PC-9 (cell line): ENCODE results near the gene RPP25. TPM values are rescaled to one million over a fixed set of nuclear protein-coding genes. Genes with fewer than 3 reads are reported as not detected.

Source experiments
- BruUV-seq: library from RNA; stranded (reverse); fragments of 400-500 nt; replicated peaks from 2 replicates; lab custom pipeline; 2021; lab: Mats Ljungman, UMichigan
- CTCF ChIA-PET: fragments of 300-600 bp; sonication (Branson Sonifier 250); formaldehyde crosslinking; loops from one replicate; lab custom pipeline; 2022; ENCODE audit warnings: antibody characterized with exemption; lab: Charles Lee
- POLR2A ChIA-PET: fragments of 300-600 bp; sonication (Branson Sonifier 250); formaldehyde crosslinking; loops from one replicate; lab custom pipeline; 2022; ENCODE audit warnings: antibody characterized with exemption; ENCODE audit not compliant: unreplicated experiment; lab: Charles Lee
- DNase-seq, 2 experiments: peaks; one replicate each; pipeline versions ENCODE4 v3.0.0 to v3.0.0-alpha.2; 2015 to 2022; ENCODE audit warnings: mixed read lengths in 1 of 2
- H2AFZ ChIP-seq: fragments of 200-600 bp; sonication (generic); 2 replicates; pipeline ENCODE4 v1.8.1; 2017; ENCODE audit warnings: antibody characterized with exemption
- H3F3A ChIP-seq: fragments of 200-600 bp; sonication (generic); 2 replicates; pipeline ENCODE4 v1.8.1; 2017; ENCODE audit warnings: antibody characterized with exemption, mild to moderate bottlenecking, low read depth; ENCODE audit not compliant: insufficient read depth
- H3K27ac ChIP-seq: fragments of 200-600 bp; sonication (generic); 2 replicates; pipeline ENCODE4 v1.6.1; 2016; ENCODE audit warnings: mixed run types
- H3K27me3 ChIP-seq: fragments of 200-600 bp; sonication (generic); 2 replicates; pipeline ENCODE4 v1.6.1; 2016; ENCODE audit warnings: low read depth, mixed run types; ENCODE audit not compliant: insufficient read depth
- H3K36me3 ChIP-seq: fragments of 200-600 bp; sonication (generic); 2 replicates; pipeline ENCODE4 v1.6.1; 2016; ENCODE audit warnings: low read depth, mixed run types
- H3K4me1 ChIP-seq: fragments of 200-600 bp; sonication (generic); replicated peaks from 2 replicates; pipeline ENCODE4 v1.6.1; 2016; ENCODE audit warnings: mixed run types; ENCODE audit not compliant: insufficient read depth
- H3K4me2 ChIP-seq: fragments of 200-600 bp; sonication (generic); 2 replicates; pipeline ENCODE4 v1.6.1; 2017; ENCODE audit warnings: mixed run types
- H3K4me3 ChIP-seq: fragments of 200-600 bp; sonication (generic); 2 replicates; pipeline ENCODE4 v1.6.1; 2016; ENCODE audit warnings: mixed run types
- H3K79me2 ChIP-seq: fragments of 200-600 bp; sonication (generic); 2 replicates; pipeline ENCODE4 v1.6.1; 2017; ENCODE audit warnings: low read depth, mixed run types
- H3K9me2 ChIP-seq: fragments of 200-600 bp; sonication (generic); 2 replicates; pipeline ENCODE4 v1.8.1; 2017; ENCODE audit warnings: mild to moderate bottlenecking; ENCODE audit not compliant: insufficient read depth
- H3K9me3 ChIP-seq: fragments of 200-600 bp; sonication (generic); 2 replicates; pipeline ENCODE4 v1.8.1; 2016; ENCODE audit warnings: low read depth; ENCODE audit not compliant: insufficient read depth
- H4K20me1 ChIP-seq: fragments of 200-600 bp; sonication (generic); 2 replicates; pipeline ENCODE4 v1.8.1; 2017; ENCODE audit not compliant: insufficient read depth
- CTCF ChIP-seq: fragments of 200-600 bp; sonication (generic); conservative IDR thresholded peaks from 2 replicates; pipeline ENCODE4 v1.6.1; 2017; ENCODE audit warnings: mixed run types, antibody characterized with exemption, mild to moderate bottlenecking, moderate library complexity
- EZH2 ChIP-seq: fragments of 200-600 bp; sonication (generic); IDR thresholded peaks from 2 replicates; pipeline ENCODE4 v1.8.0; 2017; ENCODE audit warnings: antibody characterized with exemption, low read depth
- intact Hi-C: fragments of 100-400 bp; cut with micrococcal nuclease; formaldehyde crosslinking; loops from one replicate; pipeline ENCODE4 v1.10.0; 2022; ENCODE audit not compliant: unreplicated experiment
- total RNA-seq: library from RNA; stranded (reverse); gene quantifications from 2 replicates; pipeline ENCODE4 v1.2.3, GENCODE V29; 2021

Gene RPP25
- total RNA-seq, 1 experiment from 2014 or later: 14.9 TPM

GRCh38 chr15:74995182-74995778, 38.7 kb upstream of the RPP25 start, which contains the start of gene SCAMP5:
SCAMP5 (plus strand) TSS chr15:74995563; CDS start chr15:75011840, 16,277 bp downstream.
- CTCF ChIA-PET: interaction anchor here (0.5 kb wide), 1 partner anchor 343 kb away, joined by 4 read pairs; no protein-coding TSS in a partner anchor
- no TSS peak for BruUV-seq
- Histone ChIP-seq H3F3A (no peaks in the 10 kb centered on the region), H4K20me1 (no peaks in the 10 kb centered on the region), H3K36me3 (no peaks in the 10 kb centered on the region), H3K27me3 (peaks cover 20% of the 10 kb centered on the region), H3K79me2 (peaks cover 10% of the 10 kb centered on the region), H3K9me2 (no peaks in the 10 kb centered on the region), H3K9me3 (no peaks in the 10 kb centered on the region), H2AFZ (peak within 1 kb of the TSS; percentile 90), H3K4me1 (peaks cover 8% of the 10 kb centered on the region), H3K4me2 (peak within 1 kb of the TSS; percentile 95), H3K27ac (no peak within 1 kb of the TSS), H3K4me3 (peak within 1 kb of the TSS; percentile 99)
- no peak for TF ChIP-seq EZH2
- no peak for TF ChIP-seq CTCF
- intact Hi-C loops: no loop called here
- POLR2A ChIA-PET: interaction anchor here (0.6 to 0.7 kb wide), 3 partner anchors 28 to 276 kb away, joined by 3 to 6 read pairs (median 3); partner anchors contain the start of gene PPCDC
- DNase-seq: peak; percentile 84 to 91

GRCh38 chr15:74994685-74995084, 38.1 kb upstream of the RPP25 start:
- Histone ChIP-seq H3K9me2 (no peaks in the 10 kb centered on the region), H3K27me3 (peaks cover 21% of the 10 kb centered on the region), H3K4me2 (peak overlapping the region; percentile 95), H3K79me2 (peaks cover 10% of the 10 kb centered on the region), H3K9me3 (no peaks in the 10 kb centered on the region), H3F3A (no peaks in the 10 kb centered on the region), H4K20me1 (no peaks in the 10 kb centered on the region), H3K27ac (no peak overlapping the region), H3K4me3 (peak overlapping the region; percentile 99; the same call in 1 of the 2 replicates), H2AFZ (peak overlapping the region; percentile 44; the same call in 1 of the 2 replicates), H3K36me3 (no peaks in the 10 kb centered on the region), H3K4me1 (peaks cover 8% of the 10 kb centered on the region)
- no peak for DNase-seq
- no peak for TF ChIP-seq CTCF
- TF ChIP-seq EZH2: no peak
- POLR2A ChIA-PET: interaction anchor here (0.6 to 0.7 kb wide), 5 partner anchors 29 to 275 kb away, joined by 3 to 6 read pairs (median 3); partner anchors contain the start of gene PPCDC
- intact Hi-C loops: no loop called here
- CTCF ChIA-PET: interaction anchor here (0.5 kb wide), 1 partner anchor 342 kb away, joined by 4 read pairs; no protein-coding TSS in a partner anchor
- BruUV-seq: no TSS peak

GRCh38 chr15:74994236-74994635, 37.7 kb upstream of the RPP25 start:
- no peaks in the 10 kb centered on the region for H4K20me1 ChIP-seq
- no peaks in the 10 kb centered on the region for H3K9me3 ChIP-seq
- peaks cover 25% of the 10 kb centered on the region for H3K27me3 ChIP-seq
- CTCF ChIA-PET: no interaction called here
- H3K4me3 ChIP-seq: no peak overlapping the region
- peaks cover 10% of the 10 kb centered on the region for H3K79me2 ChIP-seq
- no peak overlapping the region for H3K27ac ChIP-seq
- DNase-seq: no peak
- POLR2A ChIA-PET: interaction anchor here (0.6 to 0.7 kb wide), 2 partner anchors 43 to 110 kb away, joined by 3 to 4 read pairs; no protein-coding TSS in a partner anchor
- H2AFZ ChIP-seq: no peak overlapping the region
- H3K4me1 ChIP-seq: peaks cover 8% of the 10 kb centered on the region
- no peak for TF ChIP-seq EZH2
- no peak for TF ChIP-seq CTCF
- intact Hi-C loops: no loop called here
- no peaks in the 10 kb centered on the region for H3K36me3 ChIP-seq
- H3F3A ChIP-seq: no peaks in the 10 kb centered on the region
- H3K4me2 ChIP-seq: no peak overlapping the region
- H3K9me2 ChIP-seq: no peaks in the 10 kb centered on the region
- BruUV-seq: no TSS peak
